Kidney glomerular epithelial cell (primary cell): ENCODE results near the gene CCDC197.

ENCODE experiments used
- DNase-seq: peaks from one replicate; lab custom pipeline; 2025; lab: John Stamatoyannopoulos, UW

CCDC197 gene

DNA sequence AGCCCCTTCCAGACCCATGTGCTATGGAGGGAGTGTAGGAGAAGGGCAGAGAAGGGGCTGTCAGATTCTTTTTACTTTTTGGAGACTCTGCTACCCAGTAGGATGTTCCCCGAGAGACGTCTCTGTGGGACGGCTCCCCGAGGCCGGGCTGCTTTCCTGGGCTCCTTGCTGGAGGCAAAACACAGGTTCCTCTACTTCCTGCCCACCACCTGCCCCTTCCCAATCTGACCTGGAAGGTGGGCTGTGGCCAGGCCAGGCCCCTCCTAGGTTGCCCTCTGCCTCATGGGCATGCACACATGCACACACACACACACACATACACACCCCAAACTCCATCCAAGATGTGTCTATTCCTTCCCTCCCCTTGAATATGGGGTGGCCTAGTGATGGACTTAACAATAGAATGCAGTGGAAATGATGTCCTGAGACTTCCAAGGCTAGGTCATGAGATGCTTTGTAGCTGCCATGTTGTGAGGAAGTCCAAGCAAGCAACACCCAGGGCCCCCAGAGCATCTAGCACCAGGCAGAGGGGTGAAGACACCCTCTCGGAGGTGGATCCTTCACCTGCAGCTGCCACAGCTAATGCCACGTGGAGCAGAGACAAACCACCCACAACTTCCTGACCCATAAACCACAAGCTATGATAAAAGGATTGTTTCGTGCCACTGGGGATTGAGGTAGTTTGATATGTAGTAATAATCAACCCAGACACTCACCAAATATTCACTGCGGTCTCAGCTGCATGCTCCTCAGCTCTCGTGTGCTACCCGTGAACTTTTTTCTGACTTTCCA is 19.1 kb upstream of the CCDC197 start:
- peak; percentile 28 for DNase-seq

DNA sequence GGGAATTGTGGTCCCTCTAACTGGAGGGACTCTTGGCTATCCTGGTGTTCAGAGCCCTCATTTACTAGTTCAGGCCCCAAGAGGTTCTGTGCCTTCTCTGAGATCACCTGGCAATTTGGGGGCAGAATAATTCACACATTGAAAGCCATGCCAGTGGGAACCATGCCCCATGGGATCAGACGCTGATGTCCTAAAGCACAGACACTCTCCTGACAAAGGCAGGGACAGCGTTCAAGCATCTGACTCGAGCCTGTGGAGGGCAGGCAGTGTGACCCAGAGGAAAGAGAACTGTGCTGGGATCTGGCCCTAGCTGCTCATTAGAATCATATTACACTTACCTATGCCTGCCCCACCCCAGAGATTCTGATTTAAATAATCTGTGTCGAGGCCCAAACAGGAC is 18.4 kb upstream of the CCDC197 start:
- DNase-seq = no peak

DNA sequence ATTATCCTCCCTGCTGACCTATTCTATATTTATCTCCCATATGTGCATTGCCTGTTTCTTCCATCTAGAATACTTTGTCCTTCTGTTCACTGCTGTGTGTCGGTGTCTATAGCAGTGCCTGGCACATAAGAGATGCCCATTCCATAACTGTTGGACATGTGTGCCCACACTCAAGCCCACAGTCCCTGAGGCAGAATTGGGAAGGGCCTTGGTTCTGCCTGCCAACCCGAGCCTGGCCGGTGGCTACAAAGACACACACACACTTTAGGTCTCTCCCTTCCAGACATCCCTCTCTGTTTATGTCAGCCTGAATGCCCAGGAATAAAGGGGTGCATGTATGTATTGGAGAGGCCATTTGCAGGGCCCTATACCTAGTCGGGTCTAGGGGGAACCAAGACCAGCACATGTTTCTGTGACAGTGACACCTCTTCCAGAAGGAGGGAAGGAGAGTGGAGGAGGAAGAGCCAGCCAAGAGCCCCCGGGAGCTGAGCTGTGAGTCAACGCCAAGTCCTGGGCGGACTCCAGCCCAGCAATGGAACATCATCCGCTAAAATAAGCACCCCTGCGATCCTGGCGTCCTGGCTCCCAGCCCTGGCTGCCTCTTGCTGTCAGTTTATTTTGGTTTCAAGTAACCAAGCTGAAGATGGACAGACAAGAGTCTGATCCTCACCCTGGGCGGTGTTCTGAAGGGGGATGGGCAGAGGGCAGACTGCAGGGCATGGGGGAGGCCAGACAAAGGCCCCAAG is 16.5 kb upstream of the CCDC197 start:
- no peak for DNase-seq

DNA sequence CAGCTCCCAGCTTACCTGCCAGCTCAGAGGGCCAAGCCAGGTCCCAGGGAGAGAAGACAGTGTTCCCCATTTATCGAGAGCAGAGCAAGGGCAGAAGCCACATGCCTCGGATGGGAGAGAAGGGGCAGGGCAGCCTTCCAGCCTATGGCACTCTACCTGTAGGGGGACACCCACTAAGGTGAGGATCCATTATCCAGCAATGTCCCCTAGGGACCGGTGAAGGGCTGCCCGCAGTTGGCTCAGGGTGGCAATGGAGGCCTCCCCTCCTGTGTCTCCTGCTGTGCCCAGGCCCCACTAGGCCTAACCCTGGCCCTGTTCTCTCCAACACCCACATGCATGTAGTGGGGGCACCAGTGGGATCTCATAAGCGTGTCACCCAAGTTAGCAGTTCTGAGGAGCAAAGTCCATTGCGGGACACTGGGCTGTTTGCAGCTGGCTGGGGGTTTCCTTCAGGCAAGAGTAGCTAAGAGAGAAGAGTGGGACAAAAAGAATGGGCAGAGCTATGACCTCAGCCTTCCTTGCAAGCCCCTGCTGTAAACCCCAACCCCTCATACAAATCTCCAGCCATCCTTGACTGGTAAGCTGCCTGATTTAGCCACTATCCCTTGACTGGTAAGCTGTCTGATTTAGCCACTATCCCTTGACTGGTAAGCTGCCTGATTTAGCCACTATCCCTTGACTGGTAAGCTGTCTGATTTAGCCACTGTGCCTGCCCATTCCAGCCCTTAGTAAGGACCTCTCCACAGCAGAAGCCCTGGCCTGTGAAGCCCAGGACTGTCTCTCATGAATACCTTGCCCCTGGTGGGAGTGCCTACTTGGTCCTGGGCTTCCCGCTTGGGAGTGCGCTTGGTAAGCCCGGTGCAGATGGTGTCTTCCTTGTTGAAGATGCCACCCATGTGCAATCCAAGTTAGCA is 15.5 kb upstream of the CCDC197 start:
- no peak for DNase-seq

DNA sequence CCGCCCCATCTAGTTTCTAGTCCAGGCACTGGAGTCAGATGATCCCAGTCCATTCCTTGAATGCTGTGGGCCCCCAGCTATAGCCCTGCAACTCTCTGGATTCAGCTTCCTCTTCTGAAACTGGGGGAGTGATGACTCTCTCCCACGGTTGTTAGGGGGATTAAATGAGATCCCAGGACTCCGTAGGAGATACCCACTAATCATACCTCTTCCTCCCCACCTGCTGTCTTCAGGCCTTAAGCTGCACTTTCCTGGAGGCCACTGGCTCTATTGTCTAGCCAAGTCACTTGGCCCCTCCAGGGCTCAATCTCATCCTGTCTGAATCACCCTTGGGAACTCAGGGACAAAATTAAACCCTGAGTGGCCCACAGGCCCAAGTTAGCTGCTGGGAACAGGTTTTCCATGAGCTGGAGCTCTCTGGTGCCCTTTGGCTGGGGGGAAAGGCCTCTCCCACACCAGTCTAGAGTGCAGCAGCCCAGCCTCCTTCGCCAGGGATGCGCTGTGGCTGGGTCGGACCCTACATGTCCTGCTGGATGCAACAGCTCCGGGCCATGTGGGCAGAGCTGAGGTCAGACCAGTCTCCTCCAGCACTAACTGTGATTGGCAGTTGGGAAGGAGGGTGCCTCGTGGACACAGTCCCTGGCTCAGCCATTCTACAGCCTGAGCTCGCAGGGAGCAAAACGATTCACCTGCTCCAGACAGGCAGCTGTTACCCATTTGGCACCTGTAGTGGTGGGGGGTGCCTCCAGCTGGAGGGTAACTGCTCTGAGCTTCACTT is 14.7 kb upstream of the CCDC197 start:
- no peak for DNase-seq

DNA sequence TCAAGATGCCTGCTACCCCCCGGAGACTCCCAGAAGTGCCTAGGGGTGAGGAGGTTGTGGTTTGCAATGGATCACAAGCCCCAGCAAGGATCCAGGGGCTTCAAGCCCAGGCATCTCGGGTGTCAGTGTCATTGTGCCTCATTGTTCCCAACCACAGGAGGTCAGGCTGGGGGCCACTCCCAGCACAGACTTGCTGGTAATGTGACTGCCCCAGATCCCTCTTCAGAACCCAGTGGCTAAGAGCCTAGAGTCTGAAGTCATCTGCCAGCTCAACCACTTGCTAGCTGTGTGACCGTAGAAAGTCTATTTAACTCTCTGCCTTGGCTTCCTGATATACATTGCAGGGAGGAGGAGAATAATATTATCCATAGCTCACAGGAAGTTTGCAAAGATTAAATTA is 13.0 kb upstream of the CCDC197 start:
- no peak for DNase-seq

GRCh38 chr14:93984987-93985410 is 12.1 kb upstream of the CCDC197 start:
- peak; percentile 42 for DNase-seq

DNA sequence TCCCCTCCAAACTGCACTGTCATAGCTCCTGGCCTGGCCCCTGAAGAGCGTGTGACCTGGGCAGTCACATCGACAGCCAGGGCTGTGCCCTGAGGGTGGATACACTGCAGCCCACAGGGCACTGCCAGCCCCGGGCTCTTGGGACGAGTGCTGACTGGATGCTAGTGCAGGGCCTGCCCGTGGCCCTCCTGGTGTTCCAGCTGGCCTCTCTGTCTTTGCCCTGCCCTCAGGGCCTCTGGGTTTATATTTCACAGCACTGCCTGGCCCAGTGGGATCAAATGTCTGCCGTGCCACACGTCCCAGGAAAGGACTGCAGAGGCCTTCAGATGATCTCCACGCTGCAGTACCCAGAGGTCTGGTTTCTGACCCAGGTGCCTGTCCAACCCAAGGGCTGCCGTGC is 10.1 kb upstream of the CCDC197 start:
- DNase-seq = no peak

GRCh38 chr14:93987376-93987775 is 9.7 kb upstream of the CCDC197 start:
- DNase-seq = no peak

GRCh38 chr14:93987815-93988476 is 9.2 kb upstream of the CCDC197 start:
- no peak for DNase-seq

GRCh38 chr14:93989939-93990338 is 7.2 kb upstream of the CCDC197 start:
- no peak for DNase-seq

DNA sequence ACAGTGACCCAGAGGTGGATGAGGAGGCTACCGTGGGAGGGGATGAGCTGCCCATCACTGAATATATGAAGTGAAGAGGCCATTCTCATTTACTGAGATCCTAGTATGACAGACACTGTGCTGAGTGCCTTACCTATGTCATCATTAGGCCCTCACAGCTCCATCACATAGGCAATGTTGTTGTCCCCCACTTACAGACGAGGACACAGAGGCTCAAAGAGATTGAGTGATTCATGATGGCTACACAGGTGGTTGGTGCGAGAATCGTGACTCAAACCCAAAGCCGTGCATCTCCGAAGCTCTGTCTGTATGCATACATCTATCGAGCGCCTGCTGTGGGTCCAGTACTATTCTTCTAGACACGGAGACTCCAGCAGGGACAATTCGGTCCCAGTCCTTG is 5.9 kb upstream of the CCDC197 start:
- DNase-seq = no peak

DNA sequence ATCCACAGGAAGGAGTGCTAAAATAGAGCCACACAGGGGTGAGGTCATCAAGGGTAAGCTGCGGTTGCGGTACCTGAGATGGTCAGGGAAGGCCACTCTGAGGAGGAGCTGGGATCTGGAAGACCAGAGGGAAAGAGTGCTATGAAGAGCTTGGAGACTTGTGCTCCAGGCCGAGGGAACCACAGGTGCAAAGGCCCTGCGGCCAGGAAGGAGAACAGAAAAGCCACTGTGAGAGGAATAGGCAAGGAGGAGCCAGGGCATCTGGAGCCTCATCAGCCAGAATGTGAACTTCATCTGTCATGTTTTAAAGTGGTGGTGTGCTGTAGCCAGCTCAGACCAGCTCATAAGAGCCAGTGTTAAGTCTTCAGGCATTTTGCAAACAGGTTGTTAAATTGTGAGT is 5.5 kb upstream of the CCDC197 start:
- no peak for DNase-seq

DNA sequence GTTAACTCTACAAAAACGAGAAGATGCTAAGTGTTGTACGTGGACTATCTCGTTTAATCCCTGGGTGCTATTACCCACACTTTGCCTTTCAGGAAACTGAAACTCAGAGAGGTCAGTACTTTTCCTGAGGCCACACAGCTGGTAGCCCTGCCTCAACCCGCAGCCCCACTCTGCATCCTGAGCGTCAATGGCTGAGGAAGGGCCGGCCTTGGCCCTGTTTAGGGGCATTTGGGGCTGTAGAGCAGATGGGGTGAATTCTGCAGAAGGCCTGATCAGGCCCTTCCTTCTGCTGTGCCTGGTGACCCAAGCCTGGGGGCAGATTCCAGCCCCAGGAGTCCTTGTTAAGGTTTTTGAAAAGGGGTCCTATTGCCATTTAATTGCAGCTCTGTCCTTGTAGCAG is 3.7 kb upstream of the CCDC197 start:
- DNase-seq = no peak

- peak; percentile 60 for DNase-seq
Observed at GRCh38 chr14:93994919-93995682, 2.0 kb upstream of the CCDC197 start.

- no peak for DNase-seq
Observed at GRCh38 chr14:93996130-93996695, 888 bp upstream of the CCDC197 start.

- no peak for DNase-seq
Observed at GRCh38 chr14:93997916-93998870, 1.1 kb downstream of the CCDC197 start.

GRCh38 chr14:93998871-93999403 is 1.8 kb downstream of the CCDC197 start:
- DNase-seq = no peak

DNA sequence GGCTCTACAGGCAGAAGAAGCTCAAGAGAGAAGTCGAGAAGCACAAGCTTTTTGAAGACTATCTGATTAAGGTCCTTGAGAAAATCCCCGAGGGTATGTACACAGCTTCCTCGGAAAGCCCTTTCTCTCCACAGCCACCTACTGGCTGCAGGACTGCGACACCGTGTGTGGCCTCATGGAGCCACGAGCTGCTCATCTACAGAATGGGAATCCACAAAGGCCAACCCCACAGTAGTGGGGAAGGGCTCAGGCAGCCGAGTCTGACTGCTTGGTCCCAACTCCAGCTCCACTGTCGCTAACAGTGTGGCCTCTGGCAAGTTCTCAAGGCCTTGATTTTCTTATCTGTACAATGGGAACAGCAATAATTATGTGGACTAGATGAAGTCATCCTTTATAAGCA is 2.5 kb downstream of the CCDC197 start:
- no peak for DNase-seq
